Measurements from ENCODE around the gene STARD3NL.

GRCh38 chr7:38147005-38147404 is 31.0 kb upstream of the STARD3NL start:
- TF ChIP-seq ESRRG (CRISPR knock-in tag; IDR thresholded peaks at IDR 0.05) (no peak), RARB (CRISPR knock-in tag; IDR thresholded peaks at IDR 0.05) (no peak), SNAI2 (CRISPR knock-in tag; IDR thresholded peaks at IDR 0.05) (no peak), ISL1 (CRISPR knock-in tag; IDR thresholded peaks at IDR 0.05) (no peak), ARNTL (CRISPR knock-in tag; IDR thresholded peaks at IDR 0.05; ENCODE audit: borderline replicate concordance, low read depth) (no peak), PPARA (CRISPR knock-in tag; IDR thresholded peaks at IDR 0.05; ENCODE audit: borderline replicate concordance) (no peak), ZFP30 (CRISPR knock-in tag; IDR thresholded peaks at IDR 0.05) (no peak), PATZ1 (CRISPR knock-in tag; IDR thresholded peaks at IDR 0.05; ENCODE audit: borderline replicate concordance) (no peak), OSR1 (CRISPR knock-in tag; IDR thresholded peaks at IDR 0.05) (no peak)

Data from SK-N-SH treated with all-trans-retinoic acid at 6 μM for 48 hours (cell line).